GM18507 (cell line): ENCODE results near the gene SETD7.

Experiments
- DNase-seq: peaks from one replicate; pipeline ENCODE4 v3.0.0; 2011; ENCODE audit warnings: low read depth; ENCODE audit not compliant: insufficient read length; ENCODE audit errors: extremely low spot score
- FAIRE-seq: peaks from 2 replicates; lab custom pipeline; 2011; peaks lifted over from hg19 to GRCh38; lab: Jason Lieb, UNC

The SETD7 gene

GRCh38 chr4:139553751-139554641 lies 2.0 kb downstream of the SETD7 start:
- FAIRE-seq (no peak), DNase-seq (no peak)

- FAIRE-seq, result no peak
- DNase-seq, result no peak
These were observed 3.3 kb downstream of the SETD7 start for GRCh38 chr4:139552517-139553307.

GRCh38 chr4:139550724-139551429 lies 5.1 kb downstream of the SETD7 start:
- no peak for FAIRE-seq
- DNase-seq, result no peak

GRCh38 chr4:139547979-139548378 lies 8.0 kb downstream of the SETD7 start:
- no peak for DNase-seq
- FAIRE-seq, result no peak

- FAIRE-seq, result no peak
These were observed 15.4 kb downstream of the SETD7 start for GRCh38 chr4:139540632-139541031.

GRCh38 chr4:139540161-139540560 lies 15.9 kb downstream of the SETD7 start:
- no peak for FAIRE-seq
- DNase-seq, result no peak

More at GRCh38 chr4:139540632-139541031, 15.4 kb downstream of the SETD7 start:
- no peak for DNase-seq

GRCh38 chr4:139537292-139537691 lies 18.7 kb downstream of the SETD7 start:
- DNase-seq (no peak), FAIRE-seq (no peak)

- DNase-seq (no peak), FAIRE-seq (no peak)
These were observed 20.2 kb downstream of the SETD7 start for GRCh38 chr4:139535871-139536234.

- no peak for DNase-seq
- no peak for FAIRE-seq
These were observed 20.7 kb downstream of the SETD7 start for GRCh38 chr4:139535228-139535870.

- DNase-seq (no peak), FAIRE-seq (no peak)
These were observed 21.6 kb downstream of the SETD7 start for GRCh38 chr4:139534287-139534950.

- no peak for FAIRE-seq
These were observed 22.5 kb downstream of the SETD7 start for GRCh38 chr4:139533511-139533910.

GRCh38 chr4:139532947-139533346 lies 23.1 kb downstream of the SETD7 start:
- DNase-seq, result no peak
- no peak for FAIRE-seq

More at GRCh38 chr4:139533511-139533910, 22.5 kb downstream of the SETD7 start:
- DNase-seq, result no peak

GRCh38 chr4:139530833-139531427 lies 25.1 kb downstream of the SETD7 start:
- DNase-seq (peak; percentile 42), FAIRE-seq (peak; percentile 88)

GRCh38 chr4:139528377-139529005 lies 27.5 kb downstream of the SETD7 start:
- DNase-seq (no peak), FAIRE-seq (no peak)

- no peak for DNase-seq
- no peak for FAIRE-seq
These were observed 29.1 kb downstream of the SETD7 start for GRCh38 chr4:139526928-139527327.

GRCh38 chr4:139525414-139525813 lies 30.6 kb downstream of the SETD7 start:
- DNase-seq, result no peak
- FAIRE-seq, result no peak

- DNase-seq, result no peak
These were observed 31.9 kb downstream of the SETD7 start for GRCh38 chr4:139524062-139524631.

GRCh38 chr4:139523076-139523475 lies 32.9 kb downstream of the SETD7 start:
- no peak for FAIRE-seq
- DNase-seq, result no peak

More at GRCh38 chr4:139524062-139524631, 31.9 kb downstream of the SETD7 start:
- no peak for FAIRE-seq
